Heart left ventricle (tissue), 16 donors: Measurements from ENCODE around the gene RHPN2. TPM values are rescaled to one million over a fixed set of nuclear protein-coding genes. Genes with fewer than 3 reads are reported as not detected.

Source experiments
- ATAC-seq, 4 donors: fragments of 200-7000 bp; cut with Tn5 transposase; one replicate each; pipeline ENCODE4 v1.9.1; 2020 to 2022; ENCODE audit warnings: moderate library complexity in 4 of 4, mild to moderate bottlenecking in 3 of 4, moderate number of reproducible peaks in 1 of 4
- DNase-seq, 5 donors: peaks; one replicate each; pipeline ENCODE4 v3.0.0-alpha.2; 2020
- H3K27ac ChIP-seq, 12 donors: fragments of 200-600 bp; sonication (generic) in 4 of 12; one replicate each; pipeline versions ENCODE4 v1.5.0 to v1.8.0; 2016 to 2022; ENCODE audit warnings: mild to moderate bottlenecking in 2 of 12
- H3K27me3 ChIP-seq, 9 donors: fragments of 200-600 bp; sonication (generic) in 2 of 9; one replicate each; pipeline versions ENCODE4 v1.5.1 to v1.8.0; 2016 to 2022; ENCODE audit warnings: mild to moderate bottlenecking in 3 of 9
- H3K36me3 ChIP-seq, 9 donors: fragments of 200-600 bp; sonication (generic) in 2 of 9; one replicate each; pipeline versions ENCODE4 v1.5.0 to v1.8.0; 2018 to 2022; ENCODE audit warnings: mild to moderate bottlenecking in 2 of 9
- H3K4me1 ChIP-seq, 12 donors: fragments of 200-600 bp; sonication (generic) in 4 of 12; one replicate each; pipeline versions ENCODE4 v1.5.0 to v1.8.0; 2016 to 2022; ENCODE audit warnings: mild to moderate bottlenecking in 3 of 12
- H3K4me3 ChIP-seq, 12 donors: fragments of 200-600 bp; sonication (generic) in 4 of 12; one replicate each; pipeline versions ENCODE4 v1.5.0 to v1.8.0; 2017 to 2022; ENCODE audit warnings: mild to moderate bottlenecking in 9 of 12, moderate library complexity in 4 of 12
- H3K9me3 ChIP-seq, 12 donors: fragments of 200-600 bp; sonication (generic) in 4 of 12; one replicate each; pipeline versions ENCODE4 v1.5.0 to v1.8.0; 2016 to 2022; ENCODE audit warnings: mild to moderate bottlenecking in 1 of 12
- POLR2A ChIP-seq, 2 donors: fragments of 450-650 bp; IDR thresholded peaks; one replicate each; pipeline ENCODE4 v1.6.1; 2017; ENCODE audit warnings: antibody characterized with exemption in 2 of 2, mild to moderate bottlenecking in 2 of 2, moderate library complexity in 2 of 2
- WGBS, 4 donors: extraction: QIAGEN DNeasy Blood & Tissue Kit in 2 of 4; methylation state at CpG; one replicate each; pipeline versions ENCODE4 v1.1.5 to v1.1.7; 2013 to 2018; 5-methylcytosine and 5-hydroxymethylcytosine counted together
- intact Hi-C, 10 donors: fragments of 100-400 bp; cut with DNase I; formaldehyde crosslinking; loops; one replicate each; pipeline versions ENCODE4 v1.11.1 to v1.14.2; 2022
- polyA plus RNA-seq, 2 donors: library from polyadenylated mRNA; stranded (reverse); fragments of 200-250 nt; gene quantifications; one replicate each; pipeline ENCODE4 v1.2.3, GENCODE V29; 2013
- total RNA-seq, 9 donors: library from RNA; depleted of rRNA in 2 of 9; stranded (reverse); fragments of >200 nt in 2 of 9; fragmentation: NEBNext Ultra II Directional in 3 of 9; extraction: Animal tissue kit (Norgen Biotek cat#: 25700) in 3 of 9; gene quantifications; one replicate each; pipeline versions ENCODE4 v1.1.0 to v1.2.4, GENCODE V29; 2016 to 2023
- TF ChIP-seq, protein P1 (sequence below), 12 donors: fragments of 200-600 bp; sonication (generic) in 4 of 12; IDR thresholded peaks; one replicate each; pipeline versions ENCODE4 v1.5.0 to v1.8.0; 2018 to 2022; ENCODE audit warnings: antibody characterized with exemption in 12 of 12, mild to moderate bottlenecking in 5 of 12
- donor health status: ischemic (EF 13 %, LVEDD 7.1; RV severe dilation, severe dysfunction).
- donor health status: healthy with polysubstance abuse.
- donor health status: DM: no; HTN: yes; CAD: no.
- donor health status: DM: no; HTN: no; CAD: no.
- donor health status: ischemic (EF 25% LVEDD 6.9; RV normal size, moderate dysfunction).
- donor health status: ischemic (EF 25% LVEDD 5.7; RV mildly dilated, moderate dysfunction).
- donor health status: healthy.
- donor health status: DM: yes; HTN: yes; CAD: no.
- donor health status: ischemic (EF 35%, LVEDD 5.7; RV mildly dilated, moderate dysfunction).
- donor health status: nonischemic (EF 11% LVEDD 7.7; RV severe dilation, severe dysfunction).
- donor health status: DM: yes; HTN: yes; CAD: no.
- donor health status: PGD.
- donor health status: ischemic (EF 29% LVEDD 5.4; RV normal size, mild dysfunction).
- donor health status: nonischemic (EF 23%, LVEDD 6.1; RV moderate dilation, normal function).

The RHPN2 gene
- total and polyA plus RNA-seq, 11 donors: 0.35 to 3.7 (median 1.9) TPM

DNA sequence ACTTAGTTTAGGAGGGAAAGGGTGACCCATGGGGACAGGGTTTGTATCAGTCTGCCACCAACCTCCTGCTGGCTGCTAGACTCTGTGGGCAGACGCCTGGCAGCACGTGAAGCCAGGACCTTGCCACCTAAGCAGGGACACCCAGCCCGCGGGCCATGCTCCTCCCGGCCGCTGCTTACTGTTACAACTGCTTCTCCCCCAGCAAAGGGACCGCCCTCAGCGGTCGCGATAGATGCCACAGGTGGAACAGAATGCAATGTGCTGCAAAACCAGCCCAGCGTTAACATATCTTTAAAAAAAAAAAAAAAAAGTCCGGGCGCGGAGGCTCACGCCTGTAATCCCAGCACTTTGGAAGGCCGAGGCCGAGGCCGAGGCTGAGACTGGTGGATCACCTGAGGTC, 1.9 kb upstream of the RHPN2 start:
- Histone ChIP-seq H3K27ac (no peak overlapping the region), H3K4me3 (no peak overlapping the region), H3K9me3 (no peaks in the 10 kb centered on the region), H3K4me1 (peaks cover 0 to 23% (median 4%) of the 10 kb centered on the region in 12 donors), H3K36me3 (no peaks in the 10 kb centered on the region), H3K27me3 (peaks cover 0 to 38% (median 17%) of the 10 kb centered on the region in 9 donors)
- DNase-seq: no peak
- intact Hi-C loops: no loop called here
- ATAC-seq: no peak
- TF ChIP-seq, protein P1, sequence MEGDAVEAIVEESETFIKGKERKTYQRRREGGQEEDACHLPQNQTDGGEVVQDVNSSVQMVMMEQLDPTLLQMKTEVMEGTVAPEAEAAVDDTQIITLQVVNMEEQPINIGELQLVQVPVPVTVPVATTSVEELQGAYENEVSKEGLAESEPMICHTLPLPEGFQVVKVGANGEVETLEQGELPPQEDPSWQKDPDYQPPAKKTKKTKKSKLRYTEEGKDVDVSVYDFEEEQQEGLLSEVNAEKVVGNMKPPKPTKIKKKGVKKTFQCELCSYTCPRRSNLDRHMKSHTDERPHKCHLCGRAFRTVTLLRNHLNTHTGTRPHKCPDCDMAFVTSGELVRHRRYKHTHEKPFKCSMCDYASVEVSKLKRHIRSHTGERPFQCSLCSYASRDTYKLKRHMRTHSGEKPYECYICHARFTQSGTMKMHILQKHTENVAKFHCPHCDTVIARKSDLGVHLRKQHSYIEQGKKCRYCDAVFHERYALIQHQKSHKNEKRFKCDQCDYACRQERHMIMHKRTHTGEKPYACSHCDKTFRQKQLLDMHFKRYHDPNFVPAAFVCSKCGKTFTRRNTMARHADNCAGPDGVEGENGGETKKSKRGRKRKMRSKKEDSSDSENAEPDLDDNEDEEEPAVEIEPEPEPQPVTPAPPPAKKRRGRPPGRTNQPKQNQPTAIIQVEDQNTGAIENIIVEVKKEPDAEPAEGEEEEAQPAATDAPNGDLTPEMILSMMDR (IDR thresholded peaks at IDR 0.05): no peak
- no peak for TF ChIP-seq POLR2A (IDR thresholded peaks at IDR 0.05)
- WGBS, 4 donors: 81 to 90% (median 87%) methylated on average over 18 of the region's 18 CpGs

GRCh38 chr19:33064458-33064791, 263 bp downstream of the RHPN2 start:
- ATAC-seq (peak in 2 of 4 donors; percentile 42 to 50), DNase-seq (peak in 1 of 5 donors; percentile 19)
- WGBS, 4 donors: 0 to 5% (median 1%) methylated on average over 4 to 35 of the region's 35 CpGs
- peak overlapping the region; percentile 34 to 80 (median 62) for H3K4me3 ChIP-seq
- TF ChIP-seq POLR2A (IDR thresholded peaks at IDR 0.05): no peak
- TF ChIP-seq, protein P1 (IDR thresholded peaks at IDR 0.05): no peak
- H3K9me3 ChIP-seq: no peaks in the 10 kb centered on the region
- peaks cover 0 to 23% (median 4%) of the 10 kb centered on the region in 12 donors for H3K4me1 ChIP-seq
- no peaks in the 10 kb centered on the region for H3K36me3 ChIP-seq
- intact Hi-C loops: no loop called here
- H3K27me3 ChIP-seq: peaks cover 0 to 44% (median 17%) of the 10 kb centered on the region in 9 donors
- H3K27ac ChIP-seq: peak overlapping the region in 1 of 12 donors; percentile 33

DNA sequence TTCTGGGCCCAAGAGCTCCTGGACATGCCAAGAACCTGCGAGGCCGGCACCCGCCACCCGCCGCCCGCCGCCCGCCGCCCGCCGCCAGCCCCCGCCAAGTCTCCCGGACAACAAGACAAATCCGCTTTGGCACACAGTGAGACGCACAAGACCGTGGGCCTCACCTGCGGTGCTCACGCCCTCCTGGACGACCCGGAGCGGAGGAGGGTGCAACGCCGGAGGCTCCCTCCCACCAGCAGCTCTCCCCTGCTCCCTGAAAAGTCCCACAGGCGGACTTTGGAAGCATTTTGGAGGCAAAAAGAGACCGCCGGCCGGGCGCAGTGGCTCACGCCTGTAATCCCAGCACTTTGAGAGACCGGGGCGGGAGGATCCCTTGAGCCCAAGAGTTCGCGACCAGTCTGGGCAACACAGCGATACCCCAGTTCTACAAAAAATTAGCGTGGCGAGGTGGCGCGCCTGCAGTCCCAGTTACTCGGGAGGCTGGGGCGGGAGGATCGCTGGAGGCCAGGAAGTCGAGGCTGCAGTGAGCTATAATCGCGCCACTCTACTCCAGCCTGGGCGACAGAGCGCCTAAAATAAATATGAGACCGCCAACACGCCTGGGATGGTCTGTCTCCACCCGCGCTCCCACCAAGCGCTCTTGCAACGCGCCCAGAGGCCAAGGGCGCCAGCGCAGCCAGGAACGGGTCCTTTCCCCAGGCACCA, 783 bp downstream of the RHPN2 start:
- WGBS, 4 donors: 3 to 5% (median 4%) methylated on average over 29 to 56 of the region's 56 CpGs; no CpG with 5 or more reads in 1 of the 4 donors
- intact Hi-C loops: no loop called here
- peak in 2 of 4 donors; percentile 8 to 38 for ATAC-seq

GRCh38 chr19:33063356-33063752, 1.3 kb downstream of the RHPN2 start:
- ATAC-seq (peak in 1 of 4 donors; percentile 19), DNase-seq (peak in 2 of 5 donors; percentile 24 to 34)
- Histone ChIP-seq H3K27ac (no peak overlapping the region), H3K4me3 (peak overlapping the region in 11 of 12 donors; percentile 39 to 80 (median 62)), H3K36me3 (no peaks in the 10 kb centered on the region), H3K27me3 (peaks cover 0 to 44% (median 17%) of the 10 kb centered on the region in 9 donors), H3K4me1 (peaks cover 0 to 23% (median 4%) of the 10 kb centered on the region in 12 donors), H3K9me3 (no peaks in the 10 kb centered on the region)
- 7 to 15% (median 10%) methylated on average over 6 to 7 of the region's 7 CpGs for WGBS, 4 donors
- TF ChIP-seq, protein P1 (IDR thresholded peaks at IDR 0.05): no peak
- TF ChIP-seq POLR2A (IDR thresholded peaks at IDR 0.05): no peak
- intact Hi-C loops: no loop called here

More for the DNA sequence above, 783 bp downstream of the RHPN2 start:
- Histone ChIP-seq H3K27me3 (peaks cover 0 to 44% (median 17%) of the 10 kb centered on the region in 9 donors), H3K27ac (no peak overlapping the region), H3K4me3 (peak overlapping the region; percentile 34 to 80 (median 62)), H3K36me3 (no peaks in the 10 kb centered on the region), H3K9me3 (no peaks in the 10 kb centered on the region), H3K4me1 (peaks cover 0 to 23% (median 4%) of the 10 kb centered on the region in 12 donors)
- no peak for DNase-seq
- TF ChIP-seq, protein P1 (IDR thresholded peaks at IDR 0.05): no peak
- no peak for TF ChIP-seq POLR2A (IDR thresholded peaks at IDR 0.05)
